Measurements from ENCODE around the gene SPNS3. TPM values are rescaled to one million over a fixed set of nuclear protein-coding genes. Genes with fewer than 3 reads are reported as not detected.

SPNS3 gene
- total and polyA plus RNA-seq, 7 donors, result 1.6 TPM; not detected in 6

DNA sequence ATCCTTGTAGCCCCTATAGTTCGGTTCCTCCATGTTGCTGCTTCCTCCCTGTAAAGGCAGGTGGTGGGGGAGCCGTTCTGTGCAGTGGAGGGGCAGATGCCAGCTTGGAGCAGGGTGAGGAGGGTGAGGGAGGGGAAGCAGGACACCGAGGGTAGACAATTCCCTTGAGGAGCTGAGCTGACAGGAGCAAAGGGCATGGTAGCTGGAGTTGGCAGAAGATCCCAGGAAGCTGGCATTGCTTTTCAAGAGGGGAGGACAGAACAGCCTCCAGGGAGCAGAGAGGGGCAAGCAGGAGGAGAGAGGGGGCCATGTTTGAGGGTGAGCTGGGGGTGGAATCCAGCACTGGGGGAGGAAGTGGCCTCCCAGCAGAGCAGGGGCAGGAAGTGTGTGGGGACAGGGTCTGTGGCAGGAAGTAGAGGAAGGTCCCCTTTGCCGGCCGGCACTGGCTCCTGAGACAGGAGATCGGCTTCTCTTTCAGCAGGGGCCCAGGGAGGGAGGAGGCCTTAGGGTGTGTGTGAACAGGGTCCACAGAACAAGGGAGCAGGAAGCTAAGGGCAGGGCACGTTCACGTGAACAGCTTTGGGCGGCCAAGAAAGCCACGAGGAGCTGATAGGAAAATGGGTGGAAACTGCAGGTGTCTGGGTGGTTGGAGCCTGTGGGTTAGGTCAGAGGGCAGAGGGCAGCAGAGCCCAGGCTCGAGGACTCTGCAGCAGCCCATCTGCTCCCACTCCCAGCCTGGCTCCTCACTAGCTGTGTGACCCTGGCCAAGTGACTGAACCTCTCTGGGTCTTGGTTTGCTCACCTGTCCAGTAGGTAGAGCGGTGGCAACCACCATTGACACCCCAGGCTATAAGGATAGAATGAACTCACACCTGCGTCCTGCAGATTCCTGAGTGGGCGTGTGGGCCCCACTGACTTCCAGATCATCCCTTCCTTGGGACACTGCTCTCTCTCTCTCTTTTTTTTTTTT, 47.5 kb downstream of the SPNS3 start:
- H3K4me3 ChIP-seq, result no peak overlapping the region
- WGBS, 2 donors, result 15 to 26% methylated on average over 14 of the region's 14 CpGs
- H3K27ac ChIP-seq, result no peak overlapping the region
- TF ChIP-seq EP300 (IDR thresholded peaks at IDR 0.05), result no peak
- no peak for TF ChIP-seq POLR2A (IDR thresholded peaks at IDR 0.05)
- TF ChIP-seq, protein P1, sequence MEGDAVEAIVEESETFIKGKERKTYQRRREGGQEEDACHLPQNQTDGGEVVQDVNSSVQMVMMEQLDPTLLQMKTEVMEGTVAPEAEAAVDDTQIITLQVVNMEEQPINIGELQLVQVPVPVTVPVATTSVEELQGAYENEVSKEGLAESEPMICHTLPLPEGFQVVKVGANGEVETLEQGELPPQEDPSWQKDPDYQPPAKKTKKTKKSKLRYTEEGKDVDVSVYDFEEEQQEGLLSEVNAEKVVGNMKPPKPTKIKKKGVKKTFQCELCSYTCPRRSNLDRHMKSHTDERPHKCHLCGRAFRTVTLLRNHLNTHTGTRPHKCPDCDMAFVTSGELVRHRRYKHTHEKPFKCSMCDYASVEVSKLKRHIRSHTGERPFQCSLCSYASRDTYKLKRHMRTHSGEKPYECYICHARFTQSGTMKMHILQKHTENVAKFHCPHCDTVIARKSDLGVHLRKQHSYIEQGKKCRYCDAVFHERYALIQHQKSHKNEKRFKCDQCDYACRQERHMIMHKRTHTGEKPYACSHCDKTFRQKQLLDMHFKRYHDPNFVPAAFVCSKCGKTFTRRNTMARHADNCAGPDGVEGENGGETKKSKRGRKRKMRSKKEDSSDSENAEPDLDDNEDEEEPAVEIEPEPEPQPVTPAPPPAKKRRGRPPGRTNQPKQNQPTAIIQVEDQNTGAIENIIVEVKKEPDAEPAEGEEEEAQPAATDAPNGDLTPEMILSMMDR (IDR thresholded peaks at IDR 0.05), result no peak
- no peaks in the 10 kb centered on the region for H3K4me1 ChIP-seq
- H3K36me3 ChIP-seq, result no peaks in the 10 kb centered on the region
- DNase-seq, result no peak
- H3K9me3 ChIP-seq, result no peaks in the 10 kb centered on the region
- H3K27me3 ChIP-seq, result no peaks in the 10 kb centered on the region
- intact Hi-C loops (cut with DNase I), result no loop called here

DNA sequence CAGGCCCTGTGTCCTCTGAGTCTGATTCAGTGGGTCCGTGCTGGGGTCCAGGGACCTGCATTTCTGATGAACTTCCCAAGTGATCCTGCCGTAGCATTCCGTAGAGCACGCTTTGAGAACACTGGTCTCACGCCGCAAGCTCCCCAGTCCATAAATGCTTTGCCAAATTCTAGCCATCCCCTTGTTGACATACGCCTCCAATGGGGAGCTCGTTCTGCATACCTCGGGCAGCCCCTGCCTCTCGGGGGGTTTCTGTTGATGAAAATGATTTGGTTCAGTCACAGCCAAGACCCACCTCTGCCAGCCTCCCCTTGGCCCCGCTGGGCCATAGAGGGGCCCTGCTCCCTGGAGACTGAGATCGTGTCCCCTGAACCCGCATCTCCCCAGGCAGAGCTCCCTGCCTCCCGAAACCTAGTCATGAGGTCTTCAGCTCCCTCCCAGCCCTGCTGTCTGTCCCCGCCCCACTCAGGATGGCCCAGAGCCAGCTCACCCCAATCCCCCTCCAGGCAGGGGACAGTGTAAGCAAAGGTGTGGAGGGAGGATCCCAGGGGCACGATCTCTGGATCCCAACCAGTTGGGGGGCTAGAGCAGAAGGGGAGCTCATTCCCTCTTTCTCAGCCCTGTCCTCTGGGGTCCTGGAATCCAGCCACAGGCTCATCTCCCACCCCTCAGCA, 48.7 kb downstream of the SPNS3 start:
- no peak overlapping the region for H3K27ac ChIP-seq
- no peak for DNase-seq
- WGBS, 2 donors, result 80 to 86% methylated on average over 16 of the region's 16 CpGs
- no peaks in the 10 kb centered on the region for H3K27me3 ChIP-seq
- H3K4me3 ChIP-seq, result no peak overlapping the region
- no peaks in the 10 kb centered on the region for H3K4me1 ChIP-seq
- no peaks in the 10 kb centered on the region for H3K9me3 ChIP-seq
- TF ChIP-seq POLR2A (IDR thresholded peaks at IDR 0.05) (no peak), POLR2AphosphoS5 (IDR thresholded peaks at IDR 0.05) (no peak), EP300 (IDR thresholded peaks at IDR 0.05) (no peak)
- TF ChIP-seq, protein P1 (IDR thresholded peaks at IDR 0.05), result no peak
- intact Hi-C loops (cut with DNase I), result no loop called here
- no peaks in the 10 kb centered on the region for H3K36me3 ChIP-seq

DNA sequence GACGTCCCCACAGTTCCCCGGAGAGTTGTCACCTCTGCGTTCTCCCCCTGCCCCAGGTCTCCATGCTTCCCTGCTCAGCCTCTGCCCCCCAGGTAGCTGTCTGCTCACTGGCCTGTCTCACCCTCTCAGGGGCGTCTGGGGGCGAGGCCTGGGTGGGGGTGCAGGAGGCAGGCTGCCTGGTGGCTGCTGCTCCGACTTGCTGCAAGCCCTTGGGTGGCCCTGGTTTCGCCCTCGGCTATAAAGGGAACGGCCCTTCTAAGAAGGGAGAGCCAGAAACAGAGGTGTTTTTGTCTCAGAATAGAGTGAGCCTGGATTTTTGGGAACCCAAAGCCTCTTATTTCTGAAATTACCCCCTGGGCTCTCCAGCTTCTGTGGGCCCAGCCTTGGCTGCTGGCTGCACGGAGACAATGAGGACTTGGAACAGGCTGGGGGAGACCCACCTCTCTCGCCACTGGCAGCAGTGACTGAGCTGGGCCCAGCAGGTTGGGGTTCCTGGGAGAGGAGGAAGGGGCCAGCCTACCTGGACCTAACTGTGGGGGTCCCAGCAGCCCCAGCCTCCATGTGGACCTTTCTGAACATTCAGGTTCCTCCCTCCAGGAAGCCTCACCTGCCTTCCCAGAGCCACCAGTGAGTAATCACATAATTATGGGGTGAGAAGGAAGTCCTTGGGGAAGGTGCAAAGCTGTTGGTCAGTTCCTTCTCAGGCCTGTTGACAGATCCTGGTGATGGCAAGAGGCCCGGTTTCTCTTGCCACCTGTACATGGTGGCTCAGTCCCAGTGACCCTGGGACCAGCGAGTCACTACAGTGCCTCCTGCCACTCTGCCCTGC, 49.5 kb downstream of the SPNS3 start:
- WGBS, 2 donors, result 32 to 78% methylated on average over 13 of the region's 13 CpGs
- no peaks in the 10 kb centered on the region for H3K36me3 ChIP-seq
- no peak for DNase-seq
- no peaks in the 10 kb centered on the region for H3K4me1 ChIP-seq
- no peaks in the 10 kb centered on the region for H3K9me3 ChIP-seq
- no peak overlapping the region for H3K4me3 ChIP-seq
- TF ChIP-seq POLR2A (IDR thresholded peaks at IDR 0.05), result peak in 1 of 2 donors; percentile 9
- TF ChIP-seq, protein P1 (IDR thresholded peaks at IDR 0.05), result no peak
- no peak overlapping the region for H3K27ac ChIP-seq
- no peaks in the 10 kb centered on the region for H3K27me3 ChIP-seq
- intact Hi-C loops (cut with DNase I), result no loop called here

DNA sequence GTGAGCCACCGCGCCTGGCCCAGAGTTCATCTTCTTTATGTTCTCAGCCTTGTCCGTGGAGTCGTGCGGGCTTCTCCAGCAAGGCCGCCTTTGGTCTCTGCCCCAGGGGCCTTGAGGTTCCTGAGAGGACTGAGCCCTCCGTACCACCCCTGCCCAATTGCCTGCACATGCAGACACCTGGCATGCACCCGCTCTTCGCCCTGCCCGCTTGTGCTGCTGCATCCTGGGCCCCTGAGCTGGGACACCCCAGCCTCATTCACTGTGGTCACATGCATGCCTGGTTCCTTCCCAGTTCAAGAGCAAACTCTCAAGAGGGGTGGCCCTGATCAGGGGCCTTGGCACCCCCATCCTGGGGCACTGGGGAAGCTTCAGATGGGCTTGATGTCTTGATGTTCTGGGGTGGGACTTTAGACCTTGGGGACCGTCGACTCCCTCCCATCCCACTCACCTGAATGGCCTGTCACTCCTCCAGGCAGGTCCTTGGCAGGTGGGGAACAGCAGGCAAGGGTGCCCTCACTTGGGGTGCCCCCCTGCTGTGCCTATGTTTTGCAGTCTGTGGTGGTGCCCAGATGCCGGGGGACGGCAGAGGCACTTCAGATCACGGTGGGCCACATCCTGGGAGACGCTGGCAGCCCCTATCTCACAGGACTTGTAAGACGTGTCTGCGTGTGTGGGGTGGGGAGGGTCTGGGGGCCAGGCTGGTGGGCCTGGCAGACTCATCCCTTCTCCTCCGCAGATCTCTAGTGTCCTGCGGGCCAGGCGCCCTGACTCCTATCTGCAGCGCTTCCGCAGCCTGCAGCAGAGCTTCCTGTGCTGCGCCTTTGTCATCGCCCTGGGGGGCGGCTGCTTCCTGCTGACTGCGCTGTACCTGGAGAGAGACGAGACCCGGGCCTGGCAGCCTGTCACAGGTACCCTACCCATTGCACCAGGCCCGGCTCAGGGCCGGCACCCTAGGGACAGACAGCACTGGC, 52.2 kb downstream of the SPNS3 start:
- Histone ChIP-seq H3K36me3 (no peaks in the 10 kb centered on the region), H3K4me3 (no peak overlapping the region), H3K4me1 (no peaks in the 10 kb centered on the region), H3K9me3 (no peaks in the 10 kb centered on the region), H3K27ac (no peak overlapping the region), H3K27me3 (no peaks in the 10 kb centered on the region)
- TF ChIP-seq, protein P1 (IDR thresholded peaks at IDR 0.05), result no peak
- no peak for TF ChIP-seq POLR2AphosphoS5 (IDR thresholded peaks at IDR 0.05)
- no peak for TF ChIP-seq EP300 (IDR thresholded peaks at IDR 0.05)
- no peak for TF ChIP-seq POLR2A (IDR thresholded peaks at IDR 0.05)
- intact Hi-C loops (cut with DNase I), result no loop called here
- DNase-seq, result no peak
- 69 to 90% methylated on average over 31 of the region's 31 CpGs for WGBS, 2 donors
